Cardiac fibroblast (primary cell): ENCODE data around the gene CIROP.
A peak's percentile ranks its signal among the peaks of the same experiment; 100 is the strongest.

Experiments
- DNase-seq, 2 donors: peaks; one replicate each; pipeline versions ENCODE4 v3.0.0 to v3.0.0-alpha.2; 2010; ENCODE audit warnings: low read depth in 2 of 2
- H3K4me3 ChIP-seq, 2 donors: replicated peaks in 1 of 2; 1 replicate in 1 of 2; 2 replicates in 1 of 2; pipeline ENCODE4 v1.5.1; 2011; ENCODE audit warnings: low read depth in 2 of 2, low read length in 2 of 2, mild to moderate bottlenecking in 2 of 2, moderate library complexity in 1 of 2
- CTCF ChIP-seq: IDR thresholded peaks from one replicate; pipeline ENCODE4 v1.5.1; 2011; ENCODE audit warnings: low read depth, mild to moderate bottlenecking, low read length, inconsistent platforms

The CIROP gene

DNA sequence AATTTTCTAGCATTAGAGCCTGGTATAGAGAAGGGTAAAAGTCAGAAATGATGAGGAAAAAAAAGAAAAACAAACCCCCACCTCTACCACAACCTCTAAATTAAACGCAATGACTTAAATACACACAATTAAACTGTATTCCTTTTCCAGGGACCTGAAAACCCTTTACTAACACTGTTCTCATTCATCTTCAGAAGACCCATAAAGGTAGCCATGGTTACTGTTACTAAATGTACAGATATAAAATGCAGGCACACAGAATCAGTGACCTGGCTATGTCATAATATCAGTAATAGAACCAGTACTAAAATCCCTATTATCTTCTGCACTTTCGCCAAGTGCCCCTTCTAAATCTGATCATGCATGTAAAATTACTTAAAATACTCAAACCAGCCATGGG lies 11.3 kb downstream of the CIROP start:
- DNase-seq, result no peak
- no peak for TF ChIP-seq CTCF
- H3K4me3 ChIP-seq, result peak overlapping the region; percentile 86 to 95

GRCh38 chr14:23093104-23093503 lies 11.7 kb downstream of the CIROP start:
- no peak for TF ChIP-seq CTCF
- H3K4me3 ChIP-seq, result peak overlapping the region in 1 of 2 donors; percentile 95
- no peak for DNase-seq

DNA sequence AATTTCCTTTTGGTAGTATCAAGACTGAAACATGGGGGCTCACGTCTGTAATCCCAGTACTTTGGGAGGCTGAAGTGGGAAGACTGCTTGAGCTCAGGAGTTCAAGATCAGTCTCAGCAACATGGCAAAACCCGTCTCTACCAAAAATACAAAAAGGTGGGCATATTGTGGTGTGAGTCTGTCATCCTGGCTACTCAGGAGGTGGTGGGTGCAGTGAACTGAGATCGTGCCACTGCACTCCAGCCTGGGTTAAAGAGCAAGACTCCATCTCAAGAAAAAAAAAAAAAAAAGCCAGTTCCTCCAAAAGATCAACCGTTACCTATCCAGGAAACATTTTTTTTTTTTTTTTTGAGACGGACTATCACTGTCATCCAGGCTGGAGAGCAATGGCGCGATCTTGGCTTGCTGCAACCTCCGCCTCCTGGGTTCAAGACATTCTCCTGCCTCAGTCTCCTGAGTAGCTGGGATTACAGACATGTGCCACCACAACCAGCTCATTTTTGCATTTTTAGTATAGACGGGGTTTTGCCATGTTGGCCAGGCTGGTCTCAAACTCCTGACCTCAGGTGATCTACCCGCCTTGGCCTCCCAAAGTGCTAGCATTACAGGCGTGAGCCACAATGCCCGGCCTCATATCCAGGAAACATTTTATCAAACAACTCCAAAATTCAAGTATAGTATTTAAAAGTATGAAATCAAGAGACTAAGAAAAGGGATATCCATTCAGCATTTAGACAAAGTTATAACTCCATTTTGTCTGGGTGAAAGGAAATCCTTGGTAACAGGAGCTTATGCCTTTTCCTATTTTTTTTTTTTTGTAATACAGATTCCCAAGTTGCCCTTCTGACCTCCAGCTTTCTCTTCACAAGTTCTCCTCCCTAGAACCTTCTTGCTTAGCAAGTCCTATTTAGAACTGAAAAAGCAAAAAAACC lies 13.2 kb downstream of the CIROP start:
- no peak overlapping the region for H3K4me3 ChIP-seq
- no peak for DNase-seq
- TF ChIP-seq CTCF, result no peak

DNA sequence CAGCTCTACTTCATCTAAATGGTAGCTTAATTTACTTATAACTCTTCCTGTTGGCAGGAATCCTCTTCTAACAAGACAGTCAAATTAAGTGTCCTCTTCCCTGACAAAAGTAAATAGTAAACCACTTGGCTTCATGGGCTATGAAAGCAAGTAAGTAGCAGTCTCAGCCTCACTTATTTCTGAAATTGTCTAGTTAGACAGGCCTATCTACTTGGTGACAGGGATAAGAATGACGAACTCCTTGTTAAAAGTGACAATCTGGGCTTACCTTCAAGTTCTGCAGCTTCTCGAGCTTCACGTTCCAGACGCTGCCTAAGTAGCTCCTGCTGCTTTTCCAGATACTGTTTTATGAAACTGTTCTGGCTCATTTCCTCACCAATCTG lies 14.5 kb downstream of the CIROP start:
- no peak for DNase-seq
- no peak overlapping the region for H3K4me3 ChIP-seq
- no peak for TF ChIP-seq CTCF

- no peak overlapping the region for H3K4me3 ChIP-seq
- DNase-seq, result no peak
- TF ChIP-seq CTCF, result no peak
These were observed 15.1 kb downstream of the CIROP start for GRCh38 chr14:23089498-23090253.

DNA sequence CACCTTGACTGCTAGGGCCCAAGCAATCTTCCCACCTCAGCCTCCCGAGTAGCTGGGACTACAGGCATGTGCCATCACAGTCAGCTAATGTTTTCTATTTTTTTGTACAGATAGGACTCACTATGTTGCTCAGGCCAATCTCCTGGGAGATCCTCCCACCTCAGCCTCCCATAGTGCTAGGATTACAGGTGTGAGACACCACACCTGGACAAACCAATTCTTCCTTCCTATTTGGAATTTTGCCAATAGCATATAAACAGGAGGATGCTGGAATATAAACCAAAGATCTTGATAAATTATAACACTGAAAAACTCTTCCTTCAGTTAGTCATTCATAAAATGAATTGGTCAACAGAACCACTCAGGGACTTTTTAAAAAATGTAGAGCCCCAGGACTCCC lies 18.2 kb downstream of the CIROP start:
- no peak for TF ChIP-seq CTCF
- H3K4me3 ChIP-seq, result no peak overlapping the region
- DNase-seq, result no peak
